ENCODE measurements around the gene S100A4. TPM values are rescaled to one million over a fixed set of nuclear protein-coding genes. Genes with fewer than 3 reads are reported as not detected.

The S100A4 gene
- total RNA-seq, 1 donor from 2014 or later: 258 TPM

- ATAC-seq (no peak), DNase-seq (ENCODE audit: low spot score) (peak; percentile 47)
- intact Hi-C loops (cut with DNase I): no loop called here
Measured at GRCh38 chr1:153550827-153551500, 5.4 kb upstream of the S100A4 start.

GRCh38 chr1:153550398-153550758 lies 4.8 kb upstream of the S100A4 start:
- DNase-seq (ENCODE audit: low spot score): no peak
- ATAC-seq: no peak
- intact Hi-C loops (cut with DNase I): no loop called here

DNA sequence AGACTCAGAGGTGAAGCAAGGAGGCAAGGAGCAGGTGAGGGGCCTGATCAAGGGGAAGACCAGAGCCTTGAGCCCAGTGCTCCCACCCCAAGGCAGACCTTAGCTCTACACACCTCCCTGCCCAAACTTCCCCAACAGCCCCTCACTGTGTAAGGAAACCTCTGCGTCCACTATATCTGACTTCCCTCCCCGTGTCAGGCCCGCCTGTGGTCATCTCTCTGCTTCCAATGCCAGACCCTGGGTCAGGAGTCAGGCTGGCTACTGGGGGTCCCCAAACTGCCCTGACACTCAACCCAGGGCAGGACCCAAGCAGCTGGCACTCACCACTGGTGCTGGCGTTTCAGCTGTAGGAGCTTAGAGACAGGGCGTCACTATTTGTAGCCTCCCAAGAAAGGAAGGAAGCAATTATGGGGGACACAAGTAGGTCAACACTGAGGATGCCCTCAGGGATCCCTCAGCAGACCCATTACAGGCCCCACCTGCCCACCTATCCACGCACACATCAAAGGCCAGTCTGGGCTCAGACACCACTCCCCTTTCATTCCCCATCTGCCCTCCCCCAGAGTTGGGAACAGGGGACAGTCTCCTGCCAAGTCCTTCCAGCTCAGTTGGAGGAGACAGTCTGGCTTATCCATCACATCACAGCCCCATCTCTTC lies 4.3 kb upstream of the S100A4 start:
- no peak for ATAC-seq
- no peak for DNase-seq (ENCODE audit: low spot score)
- intact Hi-C loops (cut with DNase I): no loop called here

GRCh38 chr1:153548722-153549688 lies 3.4 kb upstream of the S100A4 start, which contains the start of gene S100A3:
Gene S100A3, minus strand, starts transcription at chr1:153549258. Its CDS starts 773 bp downstream, at chr1:153548485.
- ATAC-seq (peak; percentile 31), DNase-seq (ENCODE audit: low spot score) (peak; percentile 75)
- intact Hi-C loops (cut with DNase I): no loop called here

DNA sequence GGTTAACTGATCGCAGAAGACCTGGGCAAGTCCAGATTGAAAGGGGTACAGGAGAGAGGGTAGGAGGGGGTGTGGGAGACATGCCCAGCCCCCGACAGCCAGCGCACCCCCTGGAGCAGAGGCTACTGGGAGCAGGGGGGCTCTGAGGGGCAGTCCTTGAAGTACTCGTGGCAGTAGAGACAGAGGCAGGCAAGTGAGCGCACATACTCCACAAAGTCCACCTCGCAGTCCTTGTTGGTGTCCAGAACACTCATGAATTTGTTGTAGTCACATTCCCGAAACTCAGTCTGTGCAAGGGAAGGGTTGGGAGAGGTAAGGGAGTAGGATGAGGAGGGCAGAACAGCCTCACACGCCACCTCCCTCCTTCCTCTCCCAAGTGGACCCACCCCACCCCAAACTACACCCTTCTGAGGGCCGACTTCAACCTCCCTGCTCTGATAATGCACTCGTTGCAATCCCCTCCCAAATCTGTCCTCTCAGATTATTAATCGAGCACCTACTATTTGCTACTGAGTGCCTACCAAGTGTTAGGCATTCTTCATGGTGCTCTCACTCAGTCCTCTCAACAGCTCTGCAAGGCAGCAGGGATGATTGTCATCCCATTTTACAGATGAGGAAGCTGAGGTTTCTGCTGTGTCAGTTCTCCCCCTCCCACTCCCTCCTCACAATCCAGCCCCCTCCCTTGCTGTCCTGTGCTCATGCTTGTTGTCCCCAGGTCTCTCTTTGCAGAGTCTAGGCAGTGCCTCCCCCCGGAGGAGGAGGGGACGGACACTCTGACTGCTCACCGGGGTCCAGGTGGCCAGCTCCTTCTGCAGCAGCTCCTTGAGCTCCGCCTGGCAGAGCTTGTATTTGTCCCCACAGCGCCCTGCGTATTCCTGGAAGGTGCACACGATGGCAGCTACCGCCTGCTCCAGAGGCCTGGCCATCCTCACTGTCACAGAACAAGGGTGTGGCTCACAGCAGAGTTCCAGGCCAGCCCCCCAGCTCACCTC lies 2.2 kb upstream of the S100A4 start:
- DNase-seq (ENCODE audit: low spot score): peak; percentile 56
- intact Hi-C loops (cut with DNase I): no loop called here
- no peak for ATAC-seq

GRCh38 chr1:153546796-153547559 lies 1.4 kb upstream of the S100A4 start:
- intact Hi-C loops (cut with DNase I): no loop called here
- ATAC-seq: no peak

GRCh38 chr1:153546371-153546770 lies 765 bp upstream of the S100A4 start:
- no peak for DNase-seq (ENCODE audit: low spot score)
- ATAC-seq: no peak
- intact Hi-C loops (cut with DNase I): no loop called here

More at GRCh38 chr1:153546796-153547559, 1.4 kb upstream of the S100A4 start:
- DNase-seq (ENCODE audit: low spot score): no peak

- ATAC-seq (no peak), DNase-seq (ENCODE audit: low spot score) (no peak)
- intact Hi-C loops (cut with DNase I): no loop called here
Measured at GRCh38 chr1:153544453-153545066, 1.0 kb downstream of the S100A4 start.

- intact Hi-C loops (cut with DNase I): no loop called here
- no peak for ATAC-seq
- peak; percentile 51 for DNase-seq (ENCODE audit: low spot score)
Measured at GRCh38 chr1:153543736-153544135, 1.9 kb downstream of the S100A4 start.

DNA sequence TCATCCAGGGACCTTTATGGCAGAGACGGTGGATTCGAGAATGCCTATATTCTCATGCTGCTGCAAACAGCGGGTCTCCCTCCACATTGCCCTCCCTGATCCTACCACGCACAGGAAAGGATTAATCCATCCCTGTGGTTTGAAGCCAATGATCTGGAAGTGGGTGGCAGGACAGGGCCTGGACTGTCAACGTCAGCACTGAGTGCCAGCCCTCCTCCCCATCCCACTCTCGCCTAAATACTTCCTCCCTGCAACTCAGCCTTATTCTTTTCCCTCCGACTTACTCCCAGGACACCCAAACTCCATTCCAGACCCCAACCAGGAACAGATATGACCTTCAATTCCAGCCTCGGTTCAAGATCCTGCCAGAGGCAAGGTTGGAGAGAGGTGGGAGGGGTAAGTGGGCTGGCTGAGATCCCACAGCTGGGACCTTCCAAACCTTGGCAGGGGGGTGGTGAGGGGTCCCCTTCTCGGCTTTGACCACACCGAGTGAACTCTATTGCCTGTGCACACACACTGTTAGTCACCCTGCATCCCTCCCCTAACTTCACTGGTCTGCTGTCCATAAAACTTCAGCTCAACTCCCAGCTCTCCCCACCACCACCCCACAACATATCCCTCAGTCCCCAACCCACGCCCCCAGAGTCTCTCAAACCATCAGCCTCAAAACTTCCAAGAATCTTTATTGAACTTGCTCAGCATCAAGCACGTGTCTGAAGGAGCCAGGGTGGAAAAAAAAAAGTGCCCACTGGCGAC lies 2.5 kb downstream of the S100A4 start:
- intact Hi-C loops (cut with DNase I): no loop called here
- peak; percentile 57 for DNase-seq (ENCODE audit: low spot score)
- ATAC-seq: no peak

GRCh38 chr1:153541641-153542590 lies 3.7 kb downstream of the S100A4 start:
- no peak for ATAC-seq
- DNase-seq (ENCODE audit: low spot score): no peak
- intact Hi-C loops (cut with DNase I): no loop called here

DNA sequence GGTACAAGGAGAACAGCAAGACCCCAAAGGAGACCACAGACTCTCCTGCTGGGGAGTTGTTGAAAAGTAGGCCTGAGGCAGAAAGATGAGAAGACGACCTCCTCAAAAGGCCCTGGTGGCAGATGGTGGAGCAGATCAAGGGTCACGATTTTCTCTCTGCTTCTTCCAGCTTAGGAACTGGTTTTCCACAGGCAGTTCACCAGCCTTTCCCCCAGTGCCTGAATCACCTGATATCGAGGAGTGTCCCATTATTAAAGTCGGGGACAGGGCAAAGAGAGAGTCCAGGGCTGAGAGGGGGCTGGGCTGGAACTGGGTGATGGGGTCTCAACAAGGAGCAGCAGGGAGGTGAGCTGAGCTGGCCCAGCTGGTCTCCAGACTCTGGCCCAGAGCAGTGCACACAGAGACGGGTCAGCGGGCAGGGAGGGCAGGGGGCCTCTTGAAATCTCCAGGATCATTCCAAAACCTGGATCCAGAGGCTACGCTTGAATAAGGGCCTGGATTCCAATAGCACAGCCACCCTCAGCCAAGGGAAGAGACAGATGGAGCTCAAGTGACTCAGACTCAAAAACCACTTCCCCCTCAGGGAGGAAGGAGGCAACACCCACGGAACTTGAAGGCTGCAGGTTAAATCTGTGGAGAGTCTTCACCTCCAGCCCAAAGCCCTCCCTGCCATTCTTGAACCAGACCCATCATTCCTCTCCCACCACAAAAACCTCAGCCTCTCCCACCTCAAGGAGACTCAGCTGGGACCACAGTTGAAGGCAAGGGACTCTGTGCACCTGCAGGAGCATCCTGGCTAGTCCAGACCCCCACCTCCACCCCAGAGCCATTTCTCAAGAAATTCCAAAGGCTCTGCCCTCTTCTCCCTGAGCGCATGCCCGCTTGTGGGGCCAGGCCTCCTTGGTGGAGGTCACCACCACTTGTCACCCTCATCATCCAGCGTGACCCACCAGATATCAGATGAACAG lies 4.9 kb downstream of the S100A4 start, which contains the start of gene S100A5:
TSS of gene S100A5 (minus strand) at position 541 of the 968 bp plus-strand sequence. CDS start 743 bp downstream, outside the sequence.
- intact Hi-C loops (cut with DNase I): no loop called here
- DNase-seq (ENCODE audit: low spot score) (no peak), ATAC-seq (no peak)

GRCh38 chr1:153539395-153540093 lies 6.1 kb downstream of the S100A4 start:
- DNase-seq (ENCODE audit: low spot score) (peak; percentile 31), ATAC-seq (no peak)
- intact Hi-C loops (cut with DNase I): no loop called here

DNA sequence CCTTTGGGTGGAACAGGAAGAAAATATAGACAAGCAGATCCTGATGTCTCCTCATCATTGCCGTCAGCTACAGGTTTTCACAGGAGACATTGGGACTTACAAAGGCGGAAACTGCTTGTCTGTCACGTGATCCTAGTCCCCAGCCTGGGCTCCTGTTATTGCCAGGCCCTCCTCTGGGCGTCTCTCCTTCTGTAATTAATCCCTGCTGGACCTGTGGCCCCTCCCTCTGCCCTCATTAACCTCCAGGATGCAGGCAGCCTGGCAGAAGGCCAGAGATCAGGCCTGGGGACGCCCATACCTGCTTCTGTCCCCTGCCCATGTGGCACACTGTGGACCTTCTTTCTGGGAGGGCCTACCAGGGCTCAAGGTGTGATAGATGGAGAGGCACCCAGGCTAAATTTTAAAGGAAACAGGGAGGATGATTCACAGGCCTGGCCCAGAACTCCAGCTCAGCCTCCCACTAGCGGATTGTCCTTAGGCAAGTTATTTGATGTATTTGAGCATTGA lies 7.2 kb downstream of the S100A4 start:
- no peak for DNase-seq (ENCODE audit: low spot score)
- intact Hi-C loops (cut with DNase I): no loop called here
- ATAC-seq: no peak
